Measurements from ENCODE around the gene COQ10B.

GRCh38 chr2:197414039-197414438 is 39.3 kb upstream of the COQ10B start:
- TF ChIP-seq POLR2A (IDR thresholded peaks at IDR 0.05): no peak
- no peak for TF ChIP-seq CTCF (IDR thresholded peaks at IDR 0.05)
